GM19328 (cell line): Measurements from ENCODE around the gene P2RX6.
"Not testable (repeated sequence)": the region's sequence is repeated elsewhere in the genome, so short reads cannot be mapped to it uniquely, and the experiment has no call there.

ENCODE experiments used
- ATAC-seq: cut with Tn5 transposase; IDR thresholded peaks from one replicate; pipeline ENCODE4 v1.9.1; 2021; ENCODE audit warnings: mild to moderate bottlenecking, moderate library complexity; ENCODE audit not compliant: unreplicated experiment

P2RX6 gene

GRCh38 chr22:21014726-21015465 lies at the start of gene P2RX6:
P2RX6 (plus strand) TSS chr22:21015165; CDS start chr22:21015175, 10 bp downstream.
- ATAC-seq, result no peak

DNA sequence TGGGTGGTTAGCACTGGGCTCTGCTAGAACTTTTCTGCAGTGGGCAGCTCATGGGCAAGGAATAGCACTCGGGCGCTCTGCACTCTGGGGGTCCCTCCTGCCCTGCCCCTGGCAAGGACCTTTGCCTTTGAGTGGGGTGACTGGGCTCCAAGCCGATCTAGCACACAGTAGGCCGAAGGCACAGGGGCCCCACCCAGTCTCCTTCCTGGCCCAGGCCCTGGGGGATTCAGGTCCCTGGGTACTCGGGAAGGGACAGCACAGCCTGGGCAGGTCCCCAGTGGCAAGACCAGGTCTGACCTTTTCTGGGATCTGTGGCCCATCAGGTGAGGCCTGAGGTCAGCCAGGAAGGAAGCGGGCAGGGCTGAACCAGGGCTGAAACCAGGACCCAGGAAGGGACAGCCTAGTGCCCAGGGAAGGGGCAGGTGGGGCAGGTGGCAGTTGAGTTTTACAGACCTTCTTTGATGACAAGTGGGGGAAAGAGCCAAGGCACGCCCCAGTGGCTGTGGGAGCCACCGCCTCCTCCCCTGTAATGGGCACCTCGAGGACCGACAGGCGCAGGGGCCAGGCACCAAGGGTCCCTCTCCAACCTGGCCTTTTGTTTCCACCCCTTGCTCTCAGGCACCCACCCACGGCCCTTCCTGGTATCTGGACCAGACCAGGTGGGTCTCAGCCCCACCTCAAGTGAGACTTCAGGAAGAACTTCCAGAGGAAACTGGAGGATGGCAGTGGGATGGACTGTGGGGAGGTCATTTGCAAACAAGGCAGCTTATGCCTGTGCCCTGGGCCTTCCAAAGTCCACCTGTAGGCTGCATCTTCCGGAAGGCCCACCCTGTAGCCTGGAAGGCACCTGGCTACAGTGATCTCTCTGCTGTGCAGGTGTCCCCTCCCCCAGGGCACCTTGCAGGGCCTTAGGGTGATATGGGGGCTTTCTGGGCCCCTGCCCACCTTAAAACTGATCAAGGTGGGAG lies 48.8 kb upstream of the P2RX6 start:
- ATAC-seq, result no peak

- no peak for ATAC-seq
Observed at GRCh38 chr22:20966883-20967696, 47.9 kb upstream of the P2RX6 start, which contains the start of gene AIFM3. AIFM3 (plus strand) TSS chr22:20967255; CDS start chr22:20967945, 690 bp downstream.

GRCh38 chr22:20967697-20968211 lies 47.2 kb upstream of the P2RX6 start:
- no peak for ATAC-seq

- no peak for ATAC-seq
Observed at GRCh38 chr22:20968281-20968977, 46.5 kb upstream of the P2RX6 start.

- ATAC-seq, result no peak
Observed at GRCh38 chr22:20970939-20971657, 43.9 kb upstream of the P2RX6 start.

GRCh38 chr22:20972014-20972694 lies 42.8 kb upstream of the P2RX6 start:
- not testable (repeated sequence) for ATAC-seq

GRCh38 chr22:20972933-20973577 lies 41.9 kb upstream of the P2RX6 start:
- ATAC-seq, result no peak

- no peak for ATAC-seq
Observed at GRCh38 chr22:20973634-20974286, 41.2 kb upstream of the P2RX6 start.

GRCh38 chr22:20974336-20974955 lies 40.5 kb upstream of the P2RX6 start:
- no peak for ATAC-seq

DNA sequence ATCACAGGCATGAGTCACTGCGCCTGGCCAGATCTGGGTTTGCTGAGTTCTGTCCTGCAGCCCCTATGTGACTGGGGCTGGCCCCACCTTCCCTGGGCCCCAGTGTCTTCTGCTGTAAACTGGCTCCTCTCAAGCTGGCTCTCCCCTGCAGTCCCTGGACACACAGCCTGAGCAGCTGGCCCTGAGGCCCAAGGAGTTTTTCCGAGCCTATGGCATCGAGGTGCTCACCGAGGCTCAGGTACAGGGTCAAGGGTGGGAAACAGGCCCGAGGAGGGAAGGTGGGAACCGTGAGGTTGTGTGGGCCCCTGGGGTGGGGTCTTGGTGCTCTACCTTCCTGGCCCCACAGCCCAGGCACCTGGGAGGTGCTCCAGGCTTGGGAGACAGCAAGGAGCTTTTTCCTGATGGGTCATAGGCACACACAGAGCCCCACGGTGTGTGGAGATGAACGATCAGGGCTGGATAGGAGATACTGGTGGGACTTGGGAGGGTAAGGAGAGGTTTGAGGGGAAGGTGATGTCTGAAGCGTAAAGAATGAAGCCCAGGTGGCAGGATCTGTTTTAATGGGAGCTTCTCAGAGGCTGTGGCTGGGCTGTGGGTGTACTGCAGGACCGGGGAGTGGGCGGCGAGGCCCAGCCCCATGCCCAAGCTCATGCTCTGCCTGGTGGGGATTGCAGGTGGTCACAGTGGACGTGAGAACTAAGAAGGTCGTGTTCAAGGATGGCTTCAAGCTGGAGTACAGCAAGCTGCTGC lies 39.2 kb upstream of the P2RX6 start:
- no peak for ATAC-seq

- ATAC-seq, result no peak
Observed at GRCh38 chr22:20976291-20976877, 38.6 kb upstream of the P2RX6 start.

GRCh38 chr22:20977019-20977418 lies 37.9 kb upstream of the P2RX6 start:
- ATAC-seq, result no peak

GRCh38 chr22:20977516-20978170 lies 37.3 kb upstream of the P2RX6 start:
- ATAC-seq, result no peak

DNA sequence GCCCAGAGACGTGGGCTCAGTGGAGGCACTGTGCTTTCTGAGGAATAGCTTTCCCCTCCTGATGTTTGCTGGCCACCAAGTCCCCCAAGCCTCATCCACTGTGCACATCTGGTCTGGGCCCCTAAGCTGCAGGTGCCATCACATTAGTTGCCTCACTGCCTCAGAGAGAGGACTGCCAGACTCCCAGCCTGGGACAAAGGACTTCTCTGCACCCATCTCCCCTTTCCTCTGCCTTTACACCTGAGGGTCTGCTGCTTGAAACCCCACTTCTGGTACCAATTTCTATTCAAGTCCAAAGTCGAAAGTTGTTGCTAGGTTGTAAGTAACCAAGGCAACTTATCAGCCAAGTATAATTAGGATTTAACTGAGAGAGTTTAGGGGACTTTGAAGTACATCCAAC lies 36.5 kb upstream of the P2RX6 start:
- ATAC-seq, result no peak
